GM12878 (cell line): ENCODE data around the gene GNL3L. TPM values are rescaled to one million over a fixed set of nuclear protein-coding genes. Genes with fewer than 3 reads are reported as not detected.

ENCODE experiments used
- BMI1 ChIP-seq: fragments of 450-650 bp; IDR thresholded peaks from 2 replicates; pipeline ENCODE4 v1.6.1; 2016; ENCODE audit warnings: mild to moderate bottlenecking, moderate library complexity, borderline replicate concordance
- BRCA1 ChIP-seq: IDR thresholded peaks from 2 replicates; pipeline ENCODE4 v1.6.1; 2011; ENCODE audit warnings: low read depth, low read length, improper control_type of control experiment
- CBFB ChIP-seq: IDR thresholded peaks from 2 replicates; pipeline ENCODE4 v1.6.1; 2016; ENCODE audit warnings: antibody characterized with exemption, low read depth
- CEBPB ChIP-seq, 2 experiments: fragments of 150-350 bp in 1 of 2; IDR thresholded peaks; 2 replicates each; pipeline ENCODE4 v1.6.1; 2012 to 2014; ENCODE audit warnings: low read depth in 2 of 2, low read length in 2 of 2, borderline replicate concordance in 1 of 2, inconsistent platforms in 1 of 2
- E2F4 ChIP-seq: IDR thresholded peaks from 2 replicates; pipeline ENCODE4 v1.6.1; 2012; ENCODE audit warnings: low read depth, low read length, improper control_type of control experiment
- E4F1 ChIP-seq: fragments of 450-650 bp; IDR thresholded peaks from 2 replicates; pipeline ENCODE4 v1.6.1; 2018; ENCODE audit warnings: borderline replicate concordance, mild to moderate bottlenecking; ENCODE audit not compliant: partially characterized antibody
- EGR1 ChIP-seq, 2 experiments: IDR thresholded peaks; 1 replicate in 1 of 2; 2 replicates in 1 of 2; pipeline ENCODE4 v1.6.1; 2011 to 2012; ENCODE audit warnings: low read depth in 2 of 2, low read length in 2 of 2, borderline replicate concordance in 1 of 2, mild to moderate bottlenecking in 1 of 2, moderate library complexity in 1 of 2
- ELK1 ChIP-seq: IDR thresholded peaks from 2 replicates; pipeline ENCODE4 v1.6.1; 2012; ENCODE audit warnings: low read depth, low read length, improper control_type of control experiment
- HDAC2 ChIP-seq: fragments of 200-600 bp; sonication (generic); IDR thresholded peaks from 2 replicates; pipeline ENCODE4 v1.6.1; 2017
- NFYB ChIP-seq: IDR thresholded peaks from 2 replicates; pipeline ENCODE4 v1.6.1; 2011; ENCODE audit warnings: low read depth, mild to moderate bottlenecking, low read length, improper control_type of control experiment, moderate library complexity; ENCODE audit not compliant: insufficient read depth
- NRF1 ChIP-seq: conservative IDR thresholded peaks from 2 replicates; pipeline ENCODE4 v1.6.1; 2011; ENCODE audit warnings: mild to moderate bottlenecking, low read depth, low read length, improper control_type of control experiment
- PAX8 ChIP-seq: fragments of 450-650 bp; IDR thresholded peaks from 2 replicates; pipeline ENCODE4 v1.6.1; 2017; ENCODE audit warnings: mild to moderate bottlenecking, moderate library complexity
- RAD21 ChIP-seq: IDR thresholded peaks from 2 replicates; pipeline ENCODE4 v1.6.1; 2011; ENCODE audit warnings: mild to moderate bottlenecking, low read depth, low read length, moderate library complexity; ENCODE audit not compliant: insufficient read depth
- RELA ChIP-seq: fragments of 450-650 bp; IDR thresholded peaks from 2 replicates; pipeline ENCODE4 v1.8.0; 2014; ENCODE audit warnings: borderline replicate concordance; ENCODE audit not compliant: partially characterized antibody
- SIN3A ChIP-seq: IDR thresholded peaks from 2 replicates; pipeline ENCODE4 v1.6.1; 2012; ENCODE audit warnings: low read depth, low read length, improper control_type of control experiment
- SMAD1 ChIP-seq: fragments of 450-650 bp; IDR thresholded peaks from 2 replicates; pipeline ENCODE4 v1.6.1; 2018; ENCODE audit warnings: mild to moderate bottlenecking, low read depth; ENCODE audit not compliant: partially characterized antibody
- SMC3 ChIP-seq: IDR thresholded peaks from 2 replicates; pipeline ENCODE4 v1.6.1; 2011; ENCODE audit warnings: low read length, improper control_type of control experiment, borderline replicate concordance
- SUPT20H ChIP-seq: IDR thresholded peaks from 2 replicates; pipeline ENCODE4 v1.6.1; 2011; ENCODE audit warnings: low read depth, mild to moderate bottlenecking, low read length, moderate library complexity, borderline replicate concordance; ENCODE audit not compliant: control insufficient read depth
- ZBTB4 ChIP-seq: fragments of 450-650 bp; formaldehyde crosslinking; IDR thresholded peaks from 2 replicates; pipeline ENCODE4 v1.4.0; 2022; ENCODE audit warnings: mild to moderate bottlenecking, moderate library complexity
- polyA plus RNA-seq, 11 experiments: library from polyadenylated mRNA; depleted of rRNA in 4 of 11; unstranded in 6 of 11; stranded (reverse) in 5 of 11; fragments of >200 nt; fragmentation: Nextera tagmentation in 4 of 11; fragmentation: Illumina TruSeq in 1 of 11; extraction: Ambion mirVana in 4 of 11; extraction: Trizol in 1 of 11; gene quantifications; 1 replicate in 1 of 11; 2 replicates in 10 of 11; pipeline versions ENCODE4 v1.2.1 to v1.2.3, GENCODE V29; 2011 to 2016; ENCODE audit warnings: inconsistent platforms in 2 of 11, missing spikeins in 2 of 11, low read depth in 1 of 11
- total RNA-seq, 4 experiments: library from RNA; depleted of rRNA in 3 of 4; stranded (reverse); fragments of >200 nt in 3 of 4; fragmentation: Illumina TruSeq in 1 of 4; extraction: Trizol in 1 of 4; gene quantifications; 2 replicates each; pipeline versions ENCODE4 v1.2.1 to v1.2.3, GENCODE V29; 2013 to 2021

GNL3L gene
- total and polyA plus RNA-seq, 10 of the 15 experiments (the other 5 are each of a cell fraction or from before 2014, with no cell fraction given): 5.8 to 57.9 (median 29.1) TPM

- TF ChIP-seq ZBTB4 (CRISPR knock-in tag) (no peak), CEBPB (IDR thresholded peaks at IDR 0.05; ENCODE audit: borderline replicate concordance in 1 of 2, low read depth in 2 of 2, low read length in 2 of 2) (no peak), CBFB (peak; percentile 4; the same call in 1 of the 2 replicates), SMAD1 (no peak), EGR1 (IDR thresholded peaks at IDR 0.05; ENCODE audit: borderline replicate concordance in 1 of 2, low read depth in 2 of 2, low read length in 2 of 2) (no peak), ELK1 (peak; percentile 66; the same call in 1 of the 2 replicates), HDAC2 (no peak), BRCA1 (no peak), NFYB (no peak), PAX8 (no peak), SIN3A (no peak; the same call in 1 of the 2 replicates), BMI1 (no peak), E2F4 (no peak), NRF1 (no peak), RELA (peak; percentile 45), SMC3 (no peak), SUPT20H (no peak), RAD21 (no peak), E4F1 (no peak)
These were observed at the start of gene GNL3L (continued) for GRCh38 chrX:54529552-54530356.
